Activated CD8-positive, alpha-beta memory T cell treated with anti-CD3 and anti-CD28 coated beads for 48 hours (primary cell): ENCODE measurements around the gene C12orf57.

Experiments
- DNase-seq, 3 experiments: peaks; one replicate each; pipeline ENCODE4 v3.0.0-alpha.2; 2020; ENCODE audit warnings: low read depth in 2 of 3, low spot score in 2 of 3

C12orf57 gene

GRCh38 chr12:6952121-6952862, 8.5 kb downstream of the C12orf57 start:
- DNase-seq: no peak

DNA sequence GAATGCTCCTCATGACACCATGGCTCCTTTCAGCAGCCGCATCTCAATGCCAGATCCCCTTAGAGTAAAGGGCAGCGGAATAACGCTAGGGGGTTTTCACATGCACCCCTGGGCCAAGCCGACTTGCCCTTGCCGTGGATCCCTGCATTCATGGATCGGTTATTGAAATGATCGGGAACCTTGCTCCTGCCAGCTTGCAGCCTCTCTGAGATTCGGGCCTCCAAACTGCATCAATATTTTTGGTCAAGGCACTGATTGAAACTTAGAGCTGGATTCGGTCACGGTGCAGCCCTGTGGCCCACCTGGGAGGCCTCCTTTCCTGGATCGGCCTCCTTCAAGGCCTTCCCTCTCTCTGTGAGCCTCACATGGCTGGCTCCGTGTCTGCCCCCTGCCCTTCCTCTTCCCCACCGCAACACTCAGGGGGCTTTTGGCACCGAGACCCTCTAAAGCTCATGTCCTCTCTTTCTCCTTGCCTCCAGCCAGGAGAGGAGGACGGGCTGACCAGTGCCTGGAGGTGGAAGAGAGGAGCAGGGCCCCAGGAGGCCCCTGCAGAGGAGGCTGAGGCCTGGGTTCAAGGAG, 9.1 kb downstream of the C12orf57 start:
- no peak for DNase-seq

- DNase-seq: peak in 1 of 3 experiments; percentile 80
Measured at GRCh38 chr12:6953442-6954315, 9.9 kb downstream of the C12orf57 start.

DNA sequence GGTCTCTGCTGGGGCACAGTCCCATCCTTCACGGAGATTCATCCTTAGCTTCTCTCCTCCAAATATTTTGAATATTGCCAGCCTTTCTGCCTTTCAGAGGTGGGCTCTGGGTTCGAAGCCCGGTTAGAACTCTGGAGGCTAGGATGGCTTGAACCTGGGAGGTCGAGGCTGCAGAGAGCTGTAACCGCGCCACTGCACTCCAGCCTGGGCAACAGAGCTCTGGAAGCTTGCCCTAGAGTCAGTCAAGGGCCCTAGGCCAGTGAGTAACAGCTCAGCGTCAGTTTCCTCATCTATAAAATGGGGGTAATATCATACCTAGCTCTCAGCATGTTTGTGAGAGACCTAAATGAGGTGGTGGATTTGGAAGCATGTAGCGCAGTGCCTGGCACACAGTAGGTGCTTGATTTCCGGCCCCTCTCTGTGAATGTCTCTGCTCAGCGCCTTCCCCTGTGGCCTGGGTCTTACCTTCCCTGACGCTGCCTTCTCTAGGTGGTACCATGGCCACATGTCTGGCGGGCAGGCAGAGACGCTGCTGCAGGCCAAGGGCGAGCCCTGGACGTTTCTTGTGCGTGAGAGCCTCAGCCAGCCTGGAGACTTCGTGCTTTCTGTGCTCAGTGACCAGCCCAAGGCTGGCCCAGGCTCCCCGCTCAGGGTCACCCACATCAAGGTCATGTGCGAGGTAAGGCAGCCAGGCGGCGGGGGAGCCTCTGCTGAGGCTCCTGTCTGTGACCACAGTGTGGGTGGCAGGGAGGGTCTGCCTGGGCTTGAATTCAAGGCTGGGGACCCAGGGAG, 10.7 kb downstream of the C12orf57 start:
- no peak for DNase-seq

- DNase-seq: no peak
Measured at GRCh38 chr12:6955108-6956020, 11.5 kb downstream of the C12orf57 start.

GRCh38 chr12:6956021-6956727, 12.4 kb downstream of the C12orf57 start:
- no peak for DNase-seq

DNA sequence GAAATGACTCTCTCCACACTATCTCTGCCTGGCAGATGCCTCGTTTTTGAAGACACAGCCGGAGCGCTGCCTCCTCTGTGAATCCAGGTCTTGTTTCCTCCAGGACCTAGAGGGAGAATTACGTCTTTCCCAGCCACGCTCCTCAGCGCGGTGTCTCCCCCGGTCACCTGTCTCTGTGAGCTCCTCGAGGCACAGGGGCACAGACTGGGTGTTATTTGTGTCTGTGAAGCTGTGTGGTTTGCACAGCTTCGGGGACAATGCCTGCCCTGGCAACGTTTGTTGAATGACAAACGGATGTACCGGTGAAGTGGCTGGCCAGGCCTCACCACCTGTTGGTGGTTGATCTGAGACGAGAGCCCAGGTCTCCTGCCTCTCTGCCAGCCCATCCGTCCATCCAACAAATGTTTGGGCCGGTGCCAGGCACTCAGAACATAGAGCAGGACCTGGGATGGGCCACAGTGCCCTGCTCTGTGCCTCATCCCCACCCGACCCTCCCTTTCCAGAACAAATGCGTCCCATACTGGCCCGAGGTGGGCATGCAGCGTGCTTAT, 13.4 kb downstream of the C12orf57 start:
- no peak for DNase-seq

- no peak for DNase-seq
Measured at GRCh38 chr12:6957741-6958608, 14.2 kb downstream of the C12orf57 start.

DNA sequence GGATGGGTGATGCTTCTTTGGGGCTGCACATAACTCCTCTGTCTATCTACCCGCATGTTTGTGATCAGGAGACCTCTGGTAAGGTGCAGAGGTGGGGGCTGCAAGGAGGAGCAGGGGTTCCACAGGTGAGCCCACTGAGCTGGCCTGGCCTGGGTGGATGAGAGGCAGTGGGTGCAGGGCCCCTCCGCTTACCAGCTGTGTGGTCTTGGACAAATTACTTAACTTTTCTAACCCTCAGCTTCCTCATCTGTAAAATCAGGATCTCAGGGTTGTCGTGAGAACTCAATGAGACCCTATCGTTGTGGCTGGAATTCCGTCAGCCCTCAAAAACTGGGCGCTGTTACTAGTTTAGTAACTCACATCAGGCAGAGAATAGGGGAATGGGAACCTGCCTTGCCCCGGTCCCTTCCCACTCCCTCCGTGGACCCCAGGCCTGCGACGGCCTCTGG, 14.8 kb downstream of the C12orf57 start:
- no peak for DNase-seq

DNA sequence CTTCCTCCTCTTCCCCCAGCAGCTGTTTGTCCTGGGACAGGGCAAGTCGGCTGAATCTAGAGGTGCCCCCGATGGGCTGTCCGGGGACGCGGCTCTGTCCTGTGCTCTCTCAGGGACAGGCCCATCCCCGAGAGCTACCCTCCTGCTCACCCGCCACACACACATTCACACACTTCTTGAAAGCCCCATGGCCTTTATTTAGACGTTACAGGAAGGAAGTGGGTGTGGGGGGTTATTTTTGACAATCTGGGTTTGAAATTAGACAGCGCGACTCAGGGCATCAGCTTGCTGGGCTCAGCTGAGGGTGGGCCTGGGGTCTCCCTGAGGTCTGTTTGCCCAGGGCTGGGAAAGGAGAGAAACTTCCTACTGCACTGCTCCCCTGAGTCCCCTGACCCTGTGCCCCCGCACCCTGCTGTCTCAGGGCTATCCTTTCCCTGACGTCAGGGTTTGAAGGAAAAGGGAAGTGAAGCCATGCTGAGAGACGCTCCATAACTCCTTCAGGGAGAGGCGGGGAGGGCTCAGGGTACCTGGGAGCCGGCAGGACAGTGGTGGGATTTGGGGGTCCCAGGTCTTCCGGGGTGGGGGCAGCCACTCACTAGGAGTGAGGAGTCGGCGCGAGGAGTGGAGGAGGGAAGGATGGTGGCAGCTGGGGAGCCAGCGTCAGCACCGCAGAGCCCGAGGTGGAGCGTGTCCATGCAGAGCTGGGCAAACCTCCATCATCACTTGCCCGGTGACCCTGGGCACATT, 15.4 kb downstream of the C12orf57 start:
- no peak for DNase-seq

DNA sequence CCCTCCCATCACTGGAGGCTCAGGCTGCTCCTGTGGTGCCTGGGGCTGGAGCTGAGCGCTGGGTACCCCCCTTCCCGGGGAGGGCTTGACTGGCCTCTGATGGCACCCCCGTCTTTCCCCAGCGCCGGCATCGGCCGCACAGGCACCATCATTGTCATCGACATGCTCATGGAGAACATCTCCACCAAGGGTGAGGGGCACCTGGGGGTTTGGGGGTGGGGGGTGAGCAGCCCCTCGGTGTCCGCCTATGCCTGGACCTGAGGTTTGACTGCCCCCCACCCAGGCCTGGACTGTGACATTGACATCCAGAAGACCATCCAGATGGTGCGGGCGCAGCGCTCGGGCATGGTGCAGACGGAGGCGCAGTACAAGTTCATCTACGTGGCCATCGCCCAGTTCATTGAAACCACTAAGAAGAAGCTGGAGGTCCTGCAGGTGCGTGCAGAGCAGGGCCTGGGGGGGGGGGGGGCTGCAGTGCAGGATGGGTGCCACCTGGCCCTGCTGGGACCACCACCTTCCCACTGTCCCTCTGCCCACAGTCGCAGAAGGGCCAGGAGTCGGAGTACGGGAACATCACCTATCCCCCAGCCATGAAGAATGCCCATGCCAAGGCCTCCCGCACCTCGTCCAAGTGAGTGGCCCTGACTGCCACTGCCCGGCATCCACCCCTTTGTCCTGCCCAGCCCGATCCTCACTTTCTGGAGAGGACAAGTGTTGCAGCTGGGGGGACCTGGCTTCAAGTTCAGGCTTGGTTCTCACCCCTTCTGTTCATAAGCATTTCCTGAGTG, 16.2 kb downstream of the C12orf57 start:
- DNase-seq: no peak

GRCh38 chr12:6960593-6961277, 16.9 kb downstream of the C12orf57 start:
- DNase-seq: no peak

GRCh38 chr12:6961278-6961694, 17.5 kb downstream of the C12orf57 start:
- peak in 2 of 3 experiments; percentile 76 to 83 for DNase-seq

DNA sequence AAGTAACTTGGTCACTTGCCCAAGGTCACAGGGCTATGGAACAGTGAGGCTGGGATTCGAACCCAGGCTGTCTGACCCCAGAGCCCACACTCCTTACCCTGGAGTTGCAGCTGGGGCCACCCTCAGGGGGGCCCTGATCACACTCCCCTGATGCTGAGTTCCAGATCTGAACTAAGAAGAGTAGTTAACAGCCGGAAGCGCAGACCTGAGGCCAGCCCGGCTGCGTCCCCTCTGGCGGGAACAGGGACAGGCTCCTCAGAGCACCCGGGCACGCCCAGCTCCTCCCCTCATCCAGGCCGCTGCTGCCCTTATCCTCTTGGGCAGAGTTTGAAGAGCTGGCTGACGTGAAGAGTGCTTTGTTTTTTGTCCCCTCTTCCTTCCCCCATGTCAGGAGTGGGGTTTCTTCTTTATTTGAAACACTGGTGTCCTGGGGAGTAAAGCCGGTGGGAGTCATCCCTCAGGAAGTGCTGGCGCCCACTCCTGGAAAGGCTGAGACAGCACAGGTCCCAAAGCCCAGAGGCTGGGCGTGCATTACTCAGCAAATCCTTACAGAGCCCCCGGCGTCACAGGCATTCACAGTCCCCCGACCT, 18.0 kb downstream of the C12orf57 start:
- DNase-seq: no peak

DNA sequence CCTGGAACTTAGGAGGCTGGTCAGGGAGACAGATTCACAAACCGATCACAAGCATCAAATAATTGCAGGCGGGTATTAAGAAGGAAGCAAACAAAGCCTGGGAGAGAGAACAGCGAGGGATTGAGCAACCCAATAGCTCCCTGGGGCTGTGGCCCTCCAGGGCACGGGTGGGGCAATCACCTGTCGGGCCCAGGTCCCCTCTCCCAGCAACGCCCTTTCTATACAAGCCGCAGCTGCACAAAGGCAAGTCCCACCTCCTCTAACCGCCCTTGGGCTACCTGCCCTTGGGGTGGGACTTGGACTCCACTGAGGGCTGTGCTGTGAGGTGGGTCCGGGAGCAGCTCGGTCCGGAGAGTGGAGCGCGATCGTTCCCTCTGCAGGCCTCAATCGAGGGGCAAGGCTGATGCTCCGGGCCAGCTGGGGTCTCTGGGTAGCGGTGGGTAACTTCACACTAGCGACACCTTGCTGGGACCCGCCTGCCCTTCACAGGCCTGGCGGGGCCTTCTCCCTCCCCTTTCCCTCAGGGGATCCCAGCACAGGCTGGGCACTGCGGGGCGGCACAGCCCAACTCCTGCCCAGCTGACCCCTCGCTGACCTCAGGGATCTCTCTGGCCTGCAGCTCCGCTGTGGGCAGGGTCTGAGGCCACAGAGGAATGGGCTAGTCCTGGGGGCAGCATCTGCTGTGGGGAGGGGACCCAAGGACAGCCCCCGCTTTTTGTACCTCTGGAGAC, 18.6 kb downstream of the C12orf57 start:
- DNase-seq: no peak
